Activated CD4-positive, alpha-beta memory T cell treated with anti-CD3 and anti-CD28 coated beads for 36 hours (primary cell): Measurements from ENCODE around the gene BRD9. TPM values are rescaled to one million over a fixed set of nuclear protein-coding genes. Genes with fewer than 3 reads are reported as not detected.
"Not testable (repeated sequence)": the region's sequence is repeated elsewhere in the genome, so short reads cannot be mapped to it uniquely, and the experiment has no call there.

Experiments used
- CTCF ChIA-PET: fragments of 350-600 bp; sonication (Branson Sonifier 250); formaldehyde crosslinking; loops from one replicate; lab custom pipeline; 2021; ENCODE audit warnings: antibody characterized with exemption, inconsistent platforms; lab: Charles Lee
- POLR2A ChIA-PET: fragments of 350-600 bp; sonication (Branson Sonifier 250); formaldehyde crosslinking; loops from one replicate; lab custom pipeline; 2021; ENCODE audit warnings: antibody characterized with exemption; lab: Charles Lee
- DNase-seq: peaks from one replicate; pipeline ENCODE4 v3.0.0-alpha.2; 2020
- H3K27ac Mint-ChIP-seq: one replicate; pipeline ENCODE4 v1.8.0; 2021; ENCODE audit warnings: mixed read lengths
- H3K27me3 Mint-ChIP-seq: one replicate; pipeline ENCODE4 v1.8.0; 2021; ENCODE audit warnings: mixed read lengths
- H3K36me3 Mint-ChIP-seq: one replicate; pipeline ENCODE4 v1.8.0; 2021; ENCODE audit warnings: mixed read lengths
- H3K4me1 Mint-ChIP-seq: one replicate; pipeline ENCODE4 v1.8.0; 2021; ENCODE audit warnings: low read depth, mixed read lengths
- H3K4me3 Mint-ChIP-seq: one replicate; pipeline ENCODE4 v1.8.0; 2021; ENCODE audit warnings: mild to moderate bottlenecking, mixed read lengths
- H3K9me3 Mint-ChIP-seq: one replicate; pipeline ENCODE4 v1.8.0; 2021; ENCODE audit warnings: mixed read lengths
- intact Hi-C: fragments of 100-400 bp; cut with micrococcal nuclease; formaldehyde crosslinking; loops from one replicate; pipeline ENCODE4 v1.15.1; 2023
- total RNA-seq, 2 experiments: library from RNA; stranded (reverse); gene quantifications; one replicate each; pipeline ENCODE4 v1.2.3, GENCODE V29; 2021

The BRD9 gene
- total RNA-seq, 2 experiments from 2014 or later: 43.1 to 50.7 TPM

DNA sequence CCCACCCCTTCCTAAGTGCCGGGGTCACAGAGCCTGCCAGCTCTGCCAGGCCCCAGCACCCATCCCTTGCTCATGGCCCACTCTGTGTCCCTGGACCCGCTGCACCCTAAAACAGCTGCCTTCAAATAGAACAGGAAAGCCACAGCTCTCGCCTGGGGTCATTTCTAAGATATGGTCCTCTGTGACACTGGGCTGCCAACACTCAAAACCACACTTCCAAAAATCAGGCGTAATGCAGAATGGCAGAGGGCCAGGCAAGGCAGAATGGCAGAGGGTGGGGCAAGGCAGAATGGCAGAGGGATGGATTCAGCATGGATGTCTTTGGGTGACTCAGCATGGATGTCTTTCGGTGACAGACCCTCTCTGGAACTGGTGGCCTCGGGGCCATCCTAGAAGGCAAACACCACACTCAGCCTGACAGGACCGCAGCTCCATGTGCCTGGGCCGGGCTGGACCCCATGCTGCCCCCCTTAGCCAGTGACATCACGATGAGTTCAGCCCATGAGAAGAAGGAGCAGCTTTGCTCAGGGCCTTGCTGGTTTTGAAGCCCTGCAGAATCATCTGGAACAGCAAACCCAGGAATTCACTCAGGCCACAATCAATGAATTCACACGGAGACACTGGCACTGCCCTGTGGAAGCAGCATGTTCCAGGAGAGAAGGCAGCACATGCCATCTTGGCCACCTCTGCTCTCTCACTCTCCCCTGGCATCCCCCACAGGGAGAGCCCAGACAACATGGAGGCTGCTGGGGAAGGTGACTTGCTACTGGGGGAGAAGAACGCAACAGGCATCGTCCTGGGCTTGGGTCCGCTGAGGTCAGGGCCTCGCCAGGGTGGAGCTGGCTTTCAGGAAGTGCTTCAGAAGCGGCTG, 50.8 kb downstream of the BRD9 start:
- POLR2A ChIA-PET, H3K9me3 Mint-ChIP-seq, H3K4me1 Mint-ChIP-seq, H3K27me3 Mint-ChIP-seq, intact Hi-C loops, CTCF ChIA-PET, H3K36me3 Mint-ChIP-seq, DNase-seq, H3K4me3 Mint-ChIP-seq, H3K27ac Mint-ChIP-seq: not testable (repeated sequence)

DNA sequence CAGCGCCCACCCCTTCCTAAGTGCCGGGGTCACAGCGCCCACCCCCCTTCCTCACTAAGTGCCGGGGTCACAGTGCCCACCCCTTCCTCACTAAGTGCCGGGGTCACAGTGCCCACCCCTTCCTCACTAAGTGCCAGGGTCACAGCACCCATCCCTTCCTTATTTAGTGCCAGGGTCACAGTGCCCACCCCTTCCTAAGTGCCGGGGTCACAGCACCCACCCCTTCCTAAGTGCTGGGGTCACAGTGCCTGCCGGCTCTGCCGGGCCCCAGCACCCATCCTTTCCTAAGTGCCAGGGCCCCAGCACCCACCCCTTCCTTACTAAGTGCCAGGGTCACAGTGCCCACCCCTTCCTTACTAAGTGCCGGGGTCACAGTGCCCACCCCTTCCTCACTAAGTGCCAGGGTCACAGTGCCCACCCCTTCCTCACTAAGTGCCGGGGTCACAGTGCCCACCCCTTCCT, 51.6 kb downstream of the BRD9 start:
- DNase-seq, H3K4me1 Mint-ChIP-seq, CTCF ChIA-PET, H3K36me3 Mint-ChIP-seq, H3K27ac Mint-ChIP-seq, H3K27me3 Mint-ChIP-seq, H3K4me3 Mint-ChIP-seq, H3K9me3 Mint-ChIP-seq, POLR2A ChIA-PET, intact Hi-C loops: not testable (repeated sequence)

DNA sequence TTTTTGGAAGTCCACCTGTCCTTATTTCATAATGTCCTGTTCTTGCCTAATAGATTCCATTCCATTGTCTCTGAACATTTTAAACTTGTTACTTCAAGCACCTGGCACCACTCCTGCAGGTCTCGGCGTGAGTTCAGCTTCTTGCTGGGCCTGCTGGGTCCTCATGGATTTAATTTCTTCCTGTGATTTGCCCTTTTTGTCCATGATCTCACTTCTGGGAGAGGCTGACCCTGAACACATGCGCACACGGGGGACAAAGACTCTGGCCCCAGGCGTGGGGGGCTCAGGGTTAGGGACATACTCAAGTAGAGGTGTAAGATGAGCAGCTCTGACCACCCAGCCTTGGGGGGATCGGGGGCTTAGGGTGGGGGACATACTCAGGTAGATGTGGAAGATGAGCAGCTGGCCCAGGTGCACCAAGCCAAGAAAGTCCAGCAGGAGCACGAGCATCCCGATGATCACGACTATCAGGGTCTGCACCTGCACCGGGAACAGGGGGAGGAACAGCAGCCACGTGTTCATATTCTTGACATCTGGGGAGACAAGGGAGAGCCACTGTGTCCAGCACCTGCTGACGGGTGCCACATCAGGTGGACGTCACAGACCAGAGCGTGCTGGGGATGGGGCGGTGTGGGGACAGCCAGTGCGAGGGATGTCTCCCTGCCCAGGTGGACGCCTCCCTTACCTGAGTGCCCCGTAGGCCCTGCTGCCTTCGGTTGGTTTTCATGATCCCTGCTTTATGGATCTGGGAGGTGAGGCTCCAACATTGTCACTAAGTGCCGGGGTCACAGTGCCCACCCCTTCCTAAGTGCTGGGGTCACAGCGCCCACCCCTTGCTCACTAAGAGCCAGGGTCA, 52.3 kb downstream of the BRD9 start:
- POLR2A ChIA-PET, H3K36me3 Mint-ChIP-seq, DNase-seq, CTCF ChIA-PET, intact Hi-C loops, H3K27me3 Mint-ChIP-seq, H3K4me3 Mint-ChIP-seq, H3K27ac Mint-ChIP-seq, H3K9me3 Mint-ChIP-seq, H3K4me1 Mint-ChIP-seq: not testable (repeated sequence)

DNA sequence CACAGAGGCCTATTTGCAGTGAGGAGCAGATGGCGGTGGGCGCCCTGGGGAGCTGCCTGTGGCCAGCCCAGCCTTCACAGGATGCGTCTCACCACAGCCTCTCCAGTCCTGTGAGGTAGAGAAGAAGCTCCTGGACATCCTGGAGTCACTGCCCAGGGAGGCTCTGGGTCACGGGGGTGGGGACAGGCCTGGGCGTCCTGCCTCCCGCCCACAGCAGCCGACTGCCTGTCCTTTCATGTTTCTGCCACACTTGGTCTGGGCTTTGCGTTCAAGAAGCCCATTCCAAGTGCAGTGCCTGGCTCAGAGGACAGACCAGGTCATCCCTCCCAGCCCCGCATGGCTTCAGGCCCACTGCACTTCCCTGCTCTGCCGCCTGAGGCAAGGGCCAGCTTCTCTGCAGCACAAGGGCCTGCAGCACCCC, 54.2 kb downstream of the BRD9 start:
- intact Hi-C loops, CTCF ChIA-PET, H3K36me3 Mint-ChIP-seq, POLR2A ChIA-PET, H3K27ac Mint-ChIP-seq, H3K27me3 Mint-ChIP-seq, H3K4me1 Mint-ChIP-seq, H3K9me3 Mint-ChIP-seq, H3K4me3 Mint-ChIP-seq: not testable (repeated sequence)
- peak; percentile 7 for DNase-seq

DNA sequence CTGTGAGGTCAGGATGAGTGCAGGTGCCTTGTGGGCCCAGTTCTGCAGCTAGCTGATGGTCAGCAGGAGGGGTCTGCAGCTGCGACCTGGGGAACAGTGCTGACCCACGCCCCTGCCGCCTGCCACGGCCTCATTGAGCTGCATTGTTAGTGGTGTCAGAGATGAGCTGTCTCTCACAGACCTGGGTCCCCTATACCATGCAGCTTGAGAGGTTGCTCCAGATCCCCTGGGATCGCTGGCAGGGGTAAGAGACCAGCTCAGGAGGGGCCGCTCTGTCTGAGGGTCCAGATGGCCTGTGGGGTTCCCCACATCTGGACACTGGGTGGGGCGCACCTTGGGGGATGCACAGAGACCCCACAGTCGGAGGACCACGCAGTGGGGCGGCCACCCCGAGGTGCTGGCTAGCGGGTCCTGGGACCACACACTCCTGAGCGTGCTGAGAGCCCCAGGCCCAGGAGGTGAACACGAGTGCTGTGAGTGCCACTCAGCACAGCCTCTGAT, 54.9 kb downstream of the BRD9 start:
- intact Hi-C loops, H3K4me1 Mint-ChIP-seq, CTCF ChIA-PET, H3K36me3 Mint-ChIP-seq, H3K27ac Mint-ChIP-seq, H3K27me3 Mint-ChIP-seq, POLR2A ChIA-PET, H3K9me3 Mint-ChIP-seq, H3K4me3 Mint-ChIP-seq: not testable (repeated sequence)
- DNase-seq: peak; percentile 3

DNA sequence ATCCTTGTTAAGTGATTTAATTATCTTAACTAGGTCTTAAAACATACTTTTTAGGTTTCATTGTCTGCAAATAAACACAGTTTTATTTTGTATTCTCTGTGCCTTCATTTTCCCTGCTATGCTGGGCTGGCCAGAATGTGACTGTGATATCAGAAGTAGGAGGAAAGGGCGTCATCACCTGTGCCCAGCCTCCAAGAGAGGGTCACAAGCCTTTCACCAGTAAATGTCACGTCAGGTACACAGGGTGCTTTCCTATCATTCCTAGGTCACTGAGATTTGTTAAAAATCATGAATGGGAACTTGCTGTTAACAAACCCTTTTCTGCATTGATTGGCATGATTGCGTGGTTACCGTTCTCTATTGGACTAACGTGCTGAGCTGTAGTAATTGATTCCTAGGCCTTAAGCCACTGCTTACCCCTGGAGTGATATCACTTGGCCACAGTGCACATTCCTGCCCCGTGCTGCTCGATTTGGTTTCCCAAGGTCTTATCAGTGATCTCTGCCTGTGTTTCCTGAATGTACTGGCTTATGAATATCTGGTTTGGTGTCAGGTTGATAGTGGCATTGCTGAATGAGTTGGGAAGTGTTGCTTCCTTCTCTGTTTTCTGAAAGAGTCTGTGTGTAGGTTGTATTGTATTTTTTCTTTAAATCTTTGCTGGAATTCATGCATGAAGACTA, 56.5 kb downstream of the BRD9 start:
- H3K4me3 Mint-ChIP-seq, intact Hi-C loops, H3K27ac Mint-ChIP-seq, H3K9me3 Mint-ChIP-seq, CTCF ChIA-PET, H3K27me3 Mint-ChIP-seq, DNase-seq, POLR2A ChIA-PET, H3K36me3 Mint-ChIP-seq, H3K4me1 Mint-ChIP-seq: not testable (repeated sequence)

DNA sequence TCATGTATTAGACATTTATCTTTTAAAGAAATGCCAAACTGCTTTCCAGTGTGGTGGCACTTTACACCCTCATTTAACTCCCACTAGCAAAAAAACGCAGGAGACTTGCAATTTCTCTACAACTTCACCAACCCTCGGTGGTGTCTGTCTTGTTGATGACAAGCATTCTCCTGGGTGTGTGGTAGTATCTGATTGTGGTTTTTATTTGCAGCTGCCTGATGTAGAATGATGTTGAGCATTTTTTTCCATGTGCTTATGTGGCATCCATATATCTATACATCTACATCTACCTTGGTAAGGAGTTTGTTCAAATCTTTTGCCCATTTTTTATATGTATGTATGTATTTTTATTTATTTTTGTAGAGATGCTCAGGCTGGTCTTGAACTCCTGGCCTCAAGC, 58.6 kb downstream of the BRD9 start:
- H3K36me3 Mint-ChIP-seq, intact Hi-C loops, H3K27ac Mint-ChIP-seq, H3K4me3 Mint-ChIP-seq, H3K27me3 Mint-ChIP-seq, H3K4me1 Mint-ChIP-seq, CTCF ChIA-PET, H3K9me3 Mint-ChIP-seq, POLR2A ChIA-PET: not testable (repeated sequence)
- peak; percentile 2 for DNase-seq

DNA sequence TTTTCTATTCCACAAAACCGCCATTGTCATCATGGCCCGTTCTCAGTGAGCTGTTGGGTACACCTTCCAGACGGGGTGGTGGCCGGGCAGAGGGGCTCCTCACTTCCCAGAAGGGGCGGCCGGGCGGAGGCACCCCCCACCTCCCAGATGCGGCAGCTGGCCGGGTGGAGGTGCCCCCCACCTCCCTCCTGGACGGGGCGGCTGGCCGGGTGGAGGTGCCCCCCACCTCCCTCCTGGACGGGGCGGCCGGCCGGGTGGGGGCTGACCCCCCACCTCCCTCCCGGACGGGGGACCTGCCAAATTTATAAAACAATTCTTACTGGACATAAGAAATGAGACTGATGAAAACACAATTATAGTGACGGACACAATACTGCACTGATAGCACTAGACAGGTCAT, 64.4 kb downstream of the BRD9 start:
- H3K27me3 Mint-ChIP-seq, H3K27ac Mint-ChIP-seq, DNase-seq, H3K9me3 Mint-ChIP-seq, H3K36me3 Mint-ChIP-seq, H3K4me3 Mint-ChIP-seq, POLR2A ChIA-PET, CTCF ChIA-PET, intact Hi-C loops, H3K4me1 Mint-ChIP-seq: not testable (repeated sequence)

DNA sequence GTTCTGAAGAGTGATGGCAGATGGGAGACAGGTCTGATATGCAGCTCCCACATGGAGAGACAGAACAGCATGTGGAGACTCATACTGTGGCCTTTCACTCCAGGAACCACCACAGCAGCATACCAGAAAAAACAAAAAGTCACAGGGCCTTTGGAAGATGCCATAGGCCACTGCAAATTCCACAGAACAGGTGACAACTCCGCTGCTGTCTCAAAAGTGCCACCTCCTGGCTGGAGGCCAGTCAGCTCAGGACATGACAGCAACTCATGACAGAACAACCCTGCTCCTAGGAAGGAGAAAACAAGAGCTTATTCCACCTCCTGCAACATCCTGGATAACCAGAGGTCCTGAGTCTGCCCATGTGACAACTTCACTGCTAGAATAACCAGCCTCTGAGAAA, 67.1 kb downstream of the BRD9 start:
- not testable (repeated sequence) for H3K27ac Mint-ChIP-seq

DNA sequence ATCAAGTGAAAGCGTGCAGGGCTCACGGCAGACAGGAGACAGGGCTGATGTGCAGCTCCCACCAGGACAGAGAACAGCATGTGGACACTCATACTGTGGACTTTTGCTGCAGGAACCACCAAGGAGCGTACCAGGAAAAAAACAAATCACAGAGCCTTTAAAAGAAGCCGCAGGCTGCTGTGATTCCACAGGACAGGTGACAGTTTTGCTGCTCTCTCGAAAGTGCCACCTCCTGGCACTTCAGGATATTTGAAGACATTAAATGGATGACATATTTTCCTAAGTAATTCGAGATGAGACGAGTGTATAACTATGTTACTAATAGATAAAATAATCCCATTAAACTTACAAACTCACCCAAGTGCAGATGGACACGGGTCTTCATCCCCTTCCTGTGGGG, 71.1 kb downstream of the BRD9 start:
- no peaks in the 10 kb centered on the region for H3K9me3 Mint-ChIP-seq
- no peak overlapping the region for H3K27ac Mint-ChIP-seq
- ChIA-PET POLR2A (no interaction called here), CTCF (no interaction called here)
- DNase-seq: no peak
- intact Hi-C loops: no loop called here
- no peaks in the 10 kb centered on the region for H3K4me1 Mint-ChIP-seq
- H3K36me3 Mint-ChIP-seq: peaks cover 8% of the 10 kb centered on the region
- no peak overlapping the region for H3K4me3 Mint-ChIP-seq
- no peaks in the 10 kb centered on the region for H3K27me3 Mint-ChIP-seq

More for the DNA sequence above, 67.1 kb downstream of the BRD9 start:
- H3K4me3 Mint-ChIP-seq, CTCF ChIA-PET, POLR2A ChIA-PET, H3K9me3 Mint-ChIP-seq, DNase-seq, H3K4me1 Mint-ChIP-seq, H3K27me3 Mint-ChIP-seq, intact Hi-C loops: not testable (repeated sequence)
- peaks cover 10% of the 10 kb centered on the region for H3K36me3 Mint-ChIP-seq

DNA sequence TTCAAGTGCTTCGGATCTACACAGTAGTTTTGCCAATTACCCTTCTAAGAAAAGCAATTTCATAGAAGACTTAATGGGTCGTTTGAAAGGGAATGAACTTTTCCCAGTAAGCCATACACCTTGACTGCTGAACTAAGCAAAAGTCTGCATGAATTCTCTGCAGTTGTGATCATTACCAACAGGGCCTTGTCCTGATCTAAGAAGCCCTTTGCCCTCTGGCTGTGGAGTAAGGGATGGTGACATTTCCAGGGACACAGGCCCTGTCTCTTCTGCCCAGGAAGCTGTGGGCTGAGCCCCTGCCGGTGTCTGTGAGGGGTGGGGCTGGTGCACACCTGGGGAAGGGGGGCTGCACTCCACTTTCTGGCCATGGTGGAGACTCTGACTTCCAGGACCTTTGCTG, 72.4 kb downstream of the BRD9 start:
- no peaks in the 10 kb centered on the region for H3K27me3 Mint-ChIP-seq
- POLR2A ChIA-PET: no interaction called here
- no peak overlapping the region for H3K27ac Mint-ChIP-seq
- H3K9me3 Mint-ChIP-seq: no peaks in the 10 kb centered on the region
- CTCF ChIA-PET: no interaction called here
- no peak for DNase-seq
- H3K4me3 Mint-ChIP-seq: no peak overlapping the region
- intact Hi-C loops: no loop called here
- H3K4me1 Mint-ChIP-seq: no peaks in the 10 kb centered on the region
- H3K36me3 Mint-ChIP-seq: peaks cover 7% of the 10 kb centered on the region

DNA sequence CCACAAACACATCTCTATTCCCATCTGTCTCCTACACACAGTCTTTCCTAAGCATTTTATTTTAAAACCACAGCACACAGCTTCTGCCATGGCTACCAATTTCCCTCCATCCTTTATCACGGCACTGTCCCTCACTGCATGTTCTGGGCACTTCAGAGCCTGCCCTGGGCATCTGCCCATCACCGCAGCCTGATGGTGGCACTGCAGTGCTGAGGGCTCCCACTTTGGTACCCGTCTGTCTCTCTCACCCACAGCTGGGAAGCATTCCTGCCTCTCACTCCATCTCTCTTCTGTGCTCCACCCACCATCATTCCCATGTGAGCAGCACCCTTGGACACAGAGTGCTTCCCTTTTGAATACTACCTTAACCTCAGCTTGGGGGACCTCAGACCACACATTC, 73.5 kb downstream of the BRD9 start:
- H3K4me3 Mint-ChIP-seq: no peak overlapping the region
- H3K9me3 Mint-ChIP-seq: no peaks in the 10 kb centered on the region
- no peak overlapping the region for H3K27ac Mint-ChIP-seq
- intact Hi-C loops: no loop called here
- H3K36me3 Mint-ChIP-seq: peaks cover 7% of the 10 kb centered on the region
- CTCF ChIA-PET: no interaction called here
- no peaks in the 10 kb centered on the region for H3K27me3 Mint-ChIP-seq
- no peak for DNase-seq
- POLR2A ChIA-PET: no interaction called here
- H3K4me1 Mint-ChIP-seq: no peaks in the 10 kb centered on the region
